Stimulated activated CD4-positive, alpha-beta T cell treated with anti-CD3 and anti-CD28 coated beads, Interleukin-2, amount 100 ng/mL, for 24 hours (primary cell): ENCODE measurements around the gene ZMAT5.

Source experiments
- DNase-seq, 2 donors: peaks; one replicate each; pipeline ENCODE4 v3.0.0-alpha.2; 2020

Gene ZMAT5

DNA sequence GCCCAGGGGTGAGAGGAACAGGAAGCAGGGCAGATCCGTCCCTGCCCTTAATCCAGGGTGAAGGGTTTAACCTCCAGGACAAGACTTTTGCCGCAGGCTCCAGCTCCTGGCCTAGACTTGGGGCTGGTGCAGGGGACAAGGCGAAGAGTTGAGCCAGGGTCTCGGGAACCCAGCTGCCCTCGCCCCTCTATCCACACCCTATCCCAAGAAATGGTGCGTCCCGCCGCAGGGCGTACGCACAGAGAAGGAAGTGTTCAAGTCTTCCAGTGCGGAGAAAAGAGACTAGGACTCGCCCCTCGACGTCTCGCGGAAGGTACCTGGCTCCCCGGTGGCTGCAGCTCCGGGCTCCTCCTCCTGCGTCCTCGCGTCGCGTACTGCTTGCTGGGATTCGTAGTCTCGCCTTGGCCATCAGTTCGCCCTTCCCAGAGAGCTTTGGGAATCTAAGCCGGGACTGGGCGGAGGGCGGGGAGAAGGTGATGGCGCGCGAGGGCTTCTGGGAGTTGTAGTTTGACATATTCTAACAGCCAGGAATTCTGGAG lies at the start of gene ZMAT5:
Gene ZMAT5 (minus strand): TSS at position 376 of the 539 bp plus-strand sequence. CDS start 18,463 bp downstream, outside the sequence.
- DNase-seq, result peak; percentile 91 to 92

DNA sequence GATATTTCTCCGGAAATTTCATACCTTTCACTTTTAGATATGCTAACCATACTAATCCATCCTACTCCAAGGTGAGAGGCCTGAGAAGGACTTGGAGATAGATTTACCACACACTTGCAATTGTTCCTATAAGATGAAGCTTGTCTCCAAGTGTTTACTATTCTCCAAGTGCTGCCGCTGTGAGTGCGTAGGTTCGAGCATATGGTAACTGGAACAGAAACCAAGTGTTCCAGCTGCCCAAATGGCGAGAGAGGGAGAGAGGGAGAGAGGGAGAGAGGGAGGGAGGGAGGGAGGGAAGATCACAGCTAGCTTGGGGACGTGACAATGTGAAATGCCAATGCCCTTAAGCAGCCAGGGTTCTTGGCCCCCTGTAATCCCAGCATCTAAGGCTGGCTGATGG lies 49.7 kb upstream of the ZMAT5 start:
- DNase-seq, result no peak

GRCh38 chr22:29816128-29816527 lies 49.3 kb upstream of the ZMAT5 start:
- DNase-seq, result no peak

- DNase-seq, result no peak
Observed at GRCh38 chr22:29815580-29815979, 48.8 kb upstream of the ZMAT5 start.

- no peak for DNase-seq
Observed at GRCh38 chr22:29814003-29814402, 47.2 kb upstream of the ZMAT5 start.

DNA sequence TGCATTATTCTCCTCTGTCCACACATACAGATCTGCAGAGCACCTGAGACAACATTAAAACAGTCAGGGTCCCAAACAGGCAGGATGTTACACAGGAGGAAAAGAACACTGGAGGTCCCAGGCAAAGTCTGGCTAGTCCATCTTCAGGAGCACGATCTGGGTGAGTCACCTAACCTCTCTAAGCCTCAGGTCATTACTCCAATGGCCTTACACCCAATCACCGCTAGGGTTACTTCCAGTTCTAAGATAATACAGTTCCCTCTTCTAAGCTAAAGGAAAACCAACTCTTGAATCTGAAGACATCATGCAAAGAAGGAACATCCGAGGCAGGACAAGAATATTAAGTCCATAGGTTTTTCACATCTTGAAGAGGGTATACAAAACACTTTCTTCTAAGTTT lies 46.8 kb upstream of the ZMAT5 start:
- DNase-seq, result no peak

DNA sequence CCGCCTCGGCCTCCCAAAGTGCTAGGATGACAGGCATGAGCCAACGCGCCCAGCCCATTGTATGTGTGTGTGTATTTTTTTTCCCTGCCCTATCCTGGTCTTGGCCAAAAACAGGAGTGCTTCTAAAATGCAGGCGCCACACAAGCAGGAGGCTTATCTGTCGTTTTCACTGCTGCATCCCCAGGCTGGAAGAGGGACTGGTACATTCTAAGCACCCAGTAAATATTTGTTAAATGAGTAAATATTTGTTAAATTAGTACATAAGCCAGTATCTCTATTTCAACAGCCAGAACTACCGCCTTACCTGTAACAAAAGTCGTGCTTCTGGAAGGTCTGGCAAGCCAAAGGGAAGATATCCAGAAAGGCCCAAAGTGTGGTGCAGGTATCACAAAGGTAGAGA lies 46.3 kb upstream of the ZMAT5 start:
- no peak for DNase-seq

GRCh38 chr22:29811377-29811776 lies 44.6 kb upstream of the ZMAT5 start:
- DNase-seq, result no peak

- DNase-seq, result no peak
Observed at GRCh38 chr22:29810216-29810615, 43.4 kb upstream of the ZMAT5 start.

- DNase-seq, result no peak
Observed at GRCh38 chr22:29806196-29806595, 39.4 kb upstream of the ZMAT5 start.

GRCh38 chr22:29804985-29805384 lies 38.2 kb upstream of the ZMAT5 start:
- no peak for DNase-seq

DNA sequence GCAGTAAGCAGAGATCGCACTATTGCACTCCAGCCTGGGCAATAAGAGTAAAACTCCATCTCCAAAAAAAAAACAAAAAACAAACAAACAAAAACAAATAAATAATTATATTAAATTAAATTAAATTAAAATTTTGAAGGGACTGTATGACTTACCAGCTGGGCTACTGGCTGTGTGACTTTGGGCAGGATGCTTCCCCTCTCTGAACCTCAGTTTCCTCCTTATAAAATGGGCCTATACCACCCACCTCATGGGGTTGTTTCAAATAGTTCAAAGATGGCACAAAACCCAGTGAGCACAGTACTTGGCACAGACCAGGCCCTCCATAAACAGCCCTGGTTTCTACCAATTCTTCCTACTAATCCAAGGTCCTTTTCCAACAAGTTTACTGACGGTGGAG lies 36.4 kb upstream of the ZMAT5 start:
- no peak for DNase-seq

DNA sequence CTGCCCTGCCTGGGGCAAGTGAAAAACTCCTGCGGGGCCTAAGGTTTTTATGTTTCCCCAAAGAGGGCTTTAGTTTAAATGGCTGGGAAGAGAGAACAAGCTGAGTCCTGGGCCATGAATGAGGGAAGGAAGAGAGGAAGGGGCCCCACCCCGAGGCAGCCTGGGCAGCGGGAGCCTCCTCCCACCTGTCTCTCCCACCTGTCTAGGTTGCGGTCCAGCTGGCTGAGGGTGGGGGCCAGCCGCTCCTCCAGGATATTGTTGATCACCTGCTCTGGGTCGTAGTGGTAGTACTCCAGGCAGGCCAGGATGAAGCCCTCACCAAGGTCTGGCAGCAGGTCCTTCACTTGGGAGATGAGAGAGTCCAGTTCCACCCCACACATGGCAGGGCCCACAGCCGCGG lies 35.0 kb upstream of the ZMAT5 start:
- DNase-seq, result no peak

DNA sequence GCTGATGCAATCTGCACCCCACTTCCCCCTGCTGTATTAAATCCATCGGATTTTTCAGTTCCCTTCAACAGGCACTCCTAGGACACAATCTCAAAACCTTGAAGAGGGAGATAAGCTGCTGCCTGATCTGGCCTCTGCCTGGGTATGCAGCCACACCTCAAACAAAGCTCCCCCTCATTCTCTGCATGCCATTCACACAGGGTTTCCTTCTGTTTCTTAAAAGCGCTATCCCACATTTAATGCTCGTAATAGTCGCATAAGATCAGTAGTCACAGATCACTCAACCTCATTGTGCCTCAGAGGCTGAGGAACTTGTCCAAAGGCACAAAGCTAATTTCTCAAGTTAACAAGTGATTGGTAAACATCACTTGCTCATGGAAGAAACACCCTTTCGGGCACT lies 34.3 kb upstream of the ZMAT5 start:
- no peak for DNase-seq

DNA sequence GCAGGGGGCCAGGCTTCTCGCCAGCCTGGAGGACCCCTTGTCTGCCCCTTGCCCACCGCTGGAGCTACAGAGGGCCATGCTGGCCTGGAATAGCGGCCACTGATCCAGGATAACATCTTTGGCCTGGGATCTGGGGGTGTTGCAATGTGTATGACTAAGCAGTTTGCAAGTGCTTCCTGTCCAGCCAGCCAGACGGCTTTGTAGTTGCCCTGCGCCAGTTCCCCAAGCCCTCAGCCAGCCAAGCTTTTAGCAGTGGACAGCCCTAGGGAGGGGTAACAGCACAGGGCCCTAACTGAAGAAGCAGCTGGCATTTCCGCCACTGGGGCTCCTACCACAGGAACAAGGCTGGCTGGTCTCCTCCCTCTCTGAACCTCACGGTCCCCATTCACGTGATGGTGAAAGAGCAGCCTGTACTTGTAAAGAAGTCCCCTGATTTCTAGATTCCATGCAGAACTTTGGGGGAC lies 32.4 kb upstream of the ZMAT5 start:
- DNase-seq, result no peak

- DNase-seq, result no peak
Observed at GRCh38 chr22:29798801-29799200, 32.0 kb upstream of the ZMAT5 start.

- DNase-seq, result no peak
Observed at GRCh38 chr22:29798318-29798717, 31.5 kb upstream of the ZMAT5 start.

GRCh38 chr22:29797351-29797750 lies 30.5 kb upstream of the ZMAT5 start:
- no peak for DNase-seq

- no peak for DNase-seq
Observed at GRCh38 chr22:29795663-29796062, 28.9 kb upstream of the ZMAT5 start.

GRCh38 chr22:29793396-29793795 lies 26.6 kb upstream of the ZMAT5 start:
- no peak for DNase-seq

- DNase-seq, result no peak
Observed at GRCh38 chr22:29790061-29790460, 23.3 kb upstream of the ZMAT5 start.

- no peak for DNase-seq
Observed at GRCh38 chr22:29788339-29789279, 21.8 kb upstream of the ZMAT5 start.

GRCh38 chr22:29787371-29787980 lies 20.7 kb upstream of the ZMAT5 start:
- no peak for DNase-seq

GRCh38 chr22:29786031-29786430 lies 19.2 kb upstream of the ZMAT5 start:
- no peak for DNase-seq
